NK-92 (cell line): ENCODE data around the gene STK11.
A peak's percentile ranks its signal among the peaks of the same experiment; 100 is the strongest.
"Not testable (repeated sequence)": the region's sequence is repeated elsewhere in the genome, so short reads cannot be mapped to it uniquely, and the experiment has no call there.

ENCODE experiments used
- DNase-seq: peaks from one replicate; lab custom pipeline; 2025; ENCODE audit not compliant: unreplicated experiment; lab: John Stamatoyannopoulos, UW

The STK11 gene

GRCh38 chr19:1235625-1236538, 30.3 kb downstream of the STK11 start:
- DNase-seq: no peak

- DNase-seq: no peak
Measured at GRCh38 chr19:1236576-1236975, 31.0 kb downstream of the STK11 start.

- DNase-seq: no peak
Measured at GRCh38 chr19:1237027-1237659, 31.6 kb downstream of the STK11 start.

- DNase-seq: no peak
Measured at GRCh38 chr19:1237754-1238368, 32.3 kb downstream of the STK11 start, which contains the start of gene CBARP. Gene CBARP, minus strand, starts transcription at chr19:1238005. Its CDS starts 1,905 bp downstream, at chr19:1236100.

GRCh38 chr19:1238369-1239303, 33.1 kb downstream of the STK11 start:
- DNase-seq: no peak

- DNase-seq: no peak
Measured at GRCh38 chr19:1239420-1239795, 33.8 kb downstream of the STK11 start.

- peak; percentile 68 for DNase-seq
Measured at GRCh38 chr19:1239796-1240737, 34.5 kb downstream of the STK11 start.

GRCh38 chr19:1240925-1241324, 35.3 kb downstream of the STK11 start:
- DNase-seq: no peak

- DNase-seq: no peak
Measured at GRCh38 chr19:1241417-1242095, 36.0 kb downstream of the STK11 start, which contains the start of gene ATP5F1D. Gene ATP5F1D, plus strand, starts transcription at chr19:1241751. Its CDS starts 100 bp downstream, at chr19:1241851.

GRCh38 chr19:1243768-1244692, 38.5 kb downstream of the STK11 start:
- DNase-seq: no peak

- DNase-seq: no peak
Measured at GRCh38 chr19:1244693-1245451, 39.3 kb downstream of the STK11 start.

GRCh38 chr19:1245494-1246264, 40.1 kb downstream of the STK11 start:
- DNase-seq: no peak

GRCh38 chr19:1246265-1247087, 40.9 kb downstream of the STK11 start:
- not testable (repeated sequence) for DNase-seq

GRCh38 chr19:1247748-1248138, 42.2 kb downstream of the STK11 start:
- no peak for DNase-seq

GRCh38 chr19:1248139-1248785, 42.7 kb downstream of the STK11 start, which contains the start of gene MIDN:
Gene MIDN, plus strand, starts transcription at chr19:1248583. Its CDS starts 1,714 bp downstream, at chr19:1250297.
- no peak for DNase-seq
